ENCODE data around the gene IRF8. TPM values are rescaled to one million over a fixed set of nuclear protein-coding genes. Genes with fewer than 3 reads are reported as not detected.

Gene IRF8
- polyA plus RNA-seq, 1 of the 3 experiments (the other 2 are of a cell fraction): not detected

DNA sequence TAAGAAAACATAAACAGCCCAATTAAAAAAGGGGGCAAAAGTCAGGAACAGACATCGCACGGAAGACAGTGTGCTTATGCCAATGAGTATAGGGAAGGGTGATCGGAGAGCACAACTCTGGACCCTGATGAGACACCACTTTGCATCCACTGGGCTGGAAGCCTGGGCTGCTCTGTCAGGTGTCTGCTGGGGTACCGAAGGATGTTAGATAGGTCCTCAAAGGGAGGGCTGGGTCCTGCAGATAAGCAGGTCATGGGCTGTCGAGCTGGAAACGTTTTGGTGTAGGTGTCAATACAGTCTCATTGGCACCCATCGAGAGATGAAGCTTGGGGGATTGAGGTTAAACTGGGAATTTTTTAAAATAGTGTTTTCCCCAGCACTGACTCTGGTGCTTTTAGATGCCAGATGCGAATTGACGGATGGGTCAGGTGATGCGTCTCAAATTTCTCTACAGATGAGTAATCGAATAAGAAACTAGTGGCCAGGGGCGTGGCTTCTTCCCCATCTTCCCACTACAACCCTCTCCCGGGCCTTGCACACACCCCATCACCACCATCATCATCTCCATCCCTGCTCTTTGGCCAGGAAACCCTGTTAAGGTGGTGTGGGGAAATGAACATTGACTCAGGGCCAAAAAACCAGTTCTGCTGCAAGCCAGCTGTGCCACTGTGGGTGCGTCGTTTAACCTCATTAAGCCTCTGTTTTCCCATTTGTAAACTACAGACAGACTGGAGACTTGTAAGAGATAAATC is 47.8 kb upstream of the IRF8 start:
- H3K9me3 ChIP-seq: no peaks in the 10 kb centered on the region
- H3F3A ChIP-seq (replicated peaks; ENCODE audit: insufficient read depth): no peaks in the 10 kb centered on the region
- no peak for TF ChIP-seq GABPA (IDR thresholded peaks at IDR 0.05; ENCODE audit: low read depth)
- H3K9me2 ChIP-seq: no peaks in the 10 kb centered on the region
- ChIA-PET POLR2A (no interaction called here), CTCF (no interaction called here)
- no peak overlapping the region for H3K9ac ChIP-seq
- no peak for DNase-seq
- no peak overlapping the region for H2AFZ ChIP-seq (ENCODE audit: low read depth)
- H3K27me3 ChIP-seq (ENCODE audit: insufficient read depth): peaks cover 69% of the 10 kb centered on the region
- no peak overlapping the region for H3K4me3 ChIP-seq (ENCODE audit: low read depth in 2 of 2, low read length in 1 of 2)
- H4K20me1 ChIP-seq (ENCODE audit: insufficient read depth): no peaks in the 10 kb centered on the region
- no peak overlapping the region for H3K27ac ChIP-seq (ENCODE audit: low read depth in 2 of 2, low read length in 1 of 2)
- no peaks in the 10 kb centered on the region for H3K79me2 ChIP-seq (ENCODE audit: insufficient read depth)
- 23% methylated on average over 14 of the region's 15 CpGs for WGBS (ENCODE audit: low lambda C conversion rate)
- H3K4me1 ChIP-seq (ENCODE audit: control insufficient read depth in 1 of 2, insufficient read depth in 2 of 2, low read depth in 1 of 2, low read length in 1 of 2): no peaks in the 10 kb centered on the region
- no peak overlapping the region for H3K4me2 ChIP-seq
- no peaks in the 10 kb centered on the region for H3K36me3 ChIP-seq (replicated peaks in 1 of 2; ENCODE audit: control insufficient read depth in 1 of 2, insufficient read depth in 2 of 2, low read length in 1 of 2)

DNA sequence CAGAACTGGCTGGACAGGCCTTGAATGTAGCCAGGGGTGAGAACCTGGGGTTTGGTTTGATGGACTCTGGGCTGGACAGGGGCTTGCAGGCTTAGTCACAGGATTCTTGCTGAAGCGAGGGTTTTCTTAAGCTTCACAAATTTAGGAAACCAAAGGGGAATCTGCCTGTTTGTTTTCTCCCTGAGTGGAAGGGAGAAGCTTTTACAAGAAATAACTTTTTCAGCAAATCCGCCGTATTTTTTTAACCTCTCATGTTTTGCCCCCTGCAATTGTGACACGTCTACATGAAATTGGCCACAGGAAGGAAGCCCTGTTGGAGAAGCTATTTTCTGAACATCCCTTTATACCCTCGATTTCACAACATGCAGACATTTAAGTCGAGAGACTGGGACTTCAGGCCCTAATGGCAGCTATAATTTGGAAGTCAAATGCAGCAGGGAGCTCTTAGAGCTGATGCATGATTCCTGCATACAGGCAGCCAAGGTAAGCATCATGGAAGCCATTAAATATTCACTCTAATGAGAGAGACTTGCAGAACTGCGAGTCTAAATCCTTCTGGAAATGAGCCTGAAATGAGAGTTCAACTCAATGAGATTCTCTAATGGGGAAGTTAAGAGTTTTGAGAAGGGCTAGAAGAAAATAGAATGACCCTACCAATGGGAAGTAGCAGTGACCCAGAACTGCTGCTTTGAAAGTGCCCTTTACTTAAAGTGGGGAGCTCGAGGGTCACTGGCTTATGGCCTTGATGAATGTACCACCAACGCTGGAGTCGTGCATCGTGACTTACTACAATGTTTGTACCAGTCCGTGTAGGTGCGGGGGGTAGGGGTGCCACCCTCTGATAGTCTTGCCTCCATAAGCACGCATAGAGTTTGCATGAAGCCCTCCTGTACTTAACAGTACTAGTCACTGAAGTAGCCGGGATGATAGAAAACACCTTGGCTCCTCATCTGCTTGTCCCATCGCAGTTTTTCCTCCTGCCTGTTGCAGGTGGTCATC is 45.1 kb upstream of the IRF8 start:
- POLR2A ChIA-PET: no interaction called here
- H3K4me1 ChIP-seq (ENCODE audit: control insufficient read depth in 1 of 2, insufficient read depth in 2 of 2, low read depth in 1 of 2, low read length in 1 of 2): no peaks in the 10 kb centered on the region
- DNase-seq: no peak
- CTCF ChIA-PET: interaction anchor here (0.7 to 1.0 kb wide), 2 partner anchors 32 to 307 kb away, joined by 3 read pairs; no protein-coding TSS in a partner anchor
- H3K9me2 ChIP-seq: no peaks in the 10 kb centered on the region
- H3K9ac ChIP-seq: no peak overlapping the region
- TF ChIP-seq POLR2AphosphoS5 (IDR thresholded peaks at IDR 0.05; ENCODE audit: low read depth, low read length) (no peak), NRF1 (IDR thresholded peaks at IDR 0.05; ENCODE audit: low read depth, low read length) (no peak), RXRA (IDR thresholded peaks at IDR 0.05; ENCODE audit: borderline replicate concordance, low read depth) (no peak), TEAD4 (IDR thresholded peaks at IDR 0.05; ENCODE audit: borderline replicate concordance, insufficient read depth) (no peak), JUND (IDR thresholded peaks at IDR 0.05) (no peak), NFIC (IDR thresholded peaks at IDR 0.05; ENCODE audit: borderline replicate concordance) (no peak), MEF2A (IDR thresholded peaks at IDR 0.05; ENCODE audit: borderline replicate concordance, low read depth) (no peak), TAF1 (IDR thresholded peaks at IDR 0.05; ENCODE audit: borderline replicate concordance, low read depth, low read length) (no peak), RAD21 (IDR thresholded peaks at IDR 0.05; ENCODE audit: low read length) (no peak), FOXJ3 (CRISPR knock-in tag; IDR thresholded peaks at IDR 0.05) (no peak), RFX5 (IDR thresholded peaks at IDR 0.05; ENCODE audit: low read length) (no peak), FOSL2 (IDR thresholded peaks at IDR 0.05; ENCODE audit: borderline replicate concordance, low read depth) (no peak), SIN3A (IDR thresholded peaks at IDR 0.05; ENCODE audit: borderline replicate concordance, low read depth, low read length) (no peak), YY1 (IDR thresholded peaks at IDR 0.05; ENCODE audit: low read depth) (no peak), EP300 (IDR thresholded peaks at IDR 0.05; ENCODE audit: borderline replicate concordance in 1 of 2, low read depth in 1 of 2, low read length in 1 of 2) (no peak)
- TF ChIP-seq, protein P1, sequence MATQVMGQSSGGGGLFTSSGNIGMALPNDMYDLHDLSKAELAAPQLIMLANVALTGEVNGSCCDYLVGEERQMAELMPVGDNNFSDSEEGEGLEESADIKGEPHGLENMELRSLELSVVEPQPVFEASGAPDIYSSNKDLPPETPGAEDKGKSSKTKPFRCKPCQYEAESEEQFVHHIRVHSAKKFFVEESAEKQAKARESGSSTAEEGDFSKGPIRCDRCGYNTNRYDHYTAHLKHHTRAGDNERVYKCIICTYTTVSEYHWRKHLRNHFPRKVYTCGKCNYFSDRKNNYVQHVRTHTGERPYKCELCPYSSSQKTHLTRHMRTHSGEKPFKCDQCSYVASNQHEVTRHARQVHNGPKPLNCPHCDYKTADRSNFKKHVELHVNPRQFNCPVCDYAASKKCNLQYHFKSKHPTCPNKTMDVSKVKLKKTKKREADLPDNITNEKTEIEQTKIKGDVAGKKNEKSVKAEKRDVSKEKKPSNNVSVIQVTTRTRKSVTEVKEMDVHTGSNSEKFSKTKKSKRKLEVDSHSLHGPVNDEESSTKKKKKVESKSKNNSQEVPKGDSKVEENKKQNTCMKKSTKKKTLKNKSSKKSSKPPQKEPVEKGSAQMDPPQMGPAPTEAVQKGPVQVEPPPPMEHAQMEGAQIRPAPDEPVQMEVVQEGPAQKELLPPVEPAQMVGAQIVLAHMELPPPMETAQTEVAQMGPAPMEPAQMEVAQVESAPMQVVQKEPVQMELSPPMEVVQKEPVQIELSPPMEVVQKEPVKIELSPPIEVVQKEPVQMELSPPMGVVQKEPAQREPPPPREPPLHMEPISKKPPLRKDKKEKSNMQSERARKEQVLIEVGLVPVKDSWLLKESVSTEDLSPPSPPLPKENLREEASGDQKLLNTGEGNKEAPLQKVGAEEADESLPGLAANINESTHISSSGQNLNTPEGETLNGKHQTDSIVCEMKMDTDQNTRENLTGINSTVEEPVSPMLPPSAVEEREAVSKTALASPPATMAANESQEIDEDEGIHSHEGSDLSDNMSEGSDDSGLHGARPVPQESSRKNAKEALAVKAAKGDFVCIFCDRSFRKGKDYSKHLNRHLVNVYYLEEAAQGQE (IDR thresholded peaks at IDR 0.05; ENCODE audit: low read depth, low read length): no peak
- TF ChIP-seq, protein P2, sequence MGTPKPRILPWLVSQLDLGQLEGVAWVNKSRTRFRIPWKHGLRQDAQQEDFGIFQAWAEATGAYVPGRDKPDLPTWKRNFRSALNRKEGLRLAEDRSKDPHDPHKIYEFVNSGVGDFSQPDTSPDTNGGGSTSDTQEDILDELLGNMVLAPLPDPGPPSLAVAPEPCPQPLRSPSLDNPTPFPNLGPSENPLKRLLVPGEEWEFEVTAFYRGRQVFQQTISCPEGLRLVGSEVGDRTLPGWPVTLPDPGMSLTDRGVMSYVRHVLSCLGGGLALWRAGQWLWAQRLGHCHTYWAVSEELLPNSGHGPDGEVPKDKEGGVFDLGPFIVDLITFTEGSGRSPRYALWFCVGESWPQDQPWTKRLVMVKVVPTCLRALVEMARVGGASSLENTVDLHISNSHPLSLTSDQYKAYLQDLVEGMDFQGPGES (IDR thresholded peaks at IDR 0.05; ENCODE audit: low read depth, low read length): no peak
- TF ChIP-seq, protein P3, sequence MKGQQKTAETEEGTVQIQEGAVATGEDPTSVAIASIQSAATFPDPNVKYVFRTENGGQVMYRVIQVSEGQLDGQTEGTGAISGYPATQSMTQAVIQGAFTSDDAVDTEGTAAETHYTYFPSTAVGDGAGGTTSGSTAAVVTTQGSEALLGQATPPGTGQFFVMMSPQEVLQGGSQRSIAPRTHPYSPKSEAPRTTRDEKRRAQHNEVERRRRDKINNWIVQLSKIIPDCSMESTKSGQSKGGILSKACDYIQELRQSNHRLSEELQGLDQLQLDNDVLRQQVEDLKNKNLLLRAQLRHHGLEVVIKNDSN (IDR thresholded peaks at IDR 0.05; ENCODE audit: borderline replicate concordance, low read depth): no peak
- H4K20me1 ChIP-seq (ENCODE audit: insufficient read depth): no peaks in the 10 kb centered on the region
- H3K36me3 ChIP-seq (replicated peaks in 1 of 2; ENCODE audit: control insufficient read depth in 1 of 2, insufficient read depth in 2 of 2, low read length in 1 of 2): no peaks in the 10 kb centered on the region
- no peak overlapping the region for H2AFZ ChIP-seq (ENCODE audit: low read depth)
- H3K27me3 ChIP-seq (ENCODE audit: insufficient read depth): peaks cover 67% of the 10 kb centered on the region; the same call in 1 of the 2 replicates
- no peaks in the 10 kb centered on the region for H3K79me2 ChIP-seq (ENCODE audit: insufficient read depth)
- H3K4me2 ChIP-seq: no peak overlapping the region
- H3K9me3 ChIP-seq: no peaks in the 10 kb centered on the region
- H3F3A ChIP-seq (replicated peaks; ENCODE audit: insufficient read depth): no peaks in the 10 kb centered on the region
- no peak overlapping the region for H3K4me3 ChIP-seq (ENCODE audit: low read depth in 2 of 2, low read length in 1 of 2)
- H3K27ac ChIP-seq (ENCODE audit: low read depth in 2 of 2, low read length in 1 of 2): no peak overlapping the region
- WGBS (ENCODE audit: low lambda C conversion rate): 20% methylated on average over 16 of the region's 16 CpGs

Measured in SK-N-SH (cell line).